H1 (cell line): ENCODE data around the gene FAM83F.

Experiments used
- ATF2 ChIP-seq: IDR thresholded peaks from 2 replicates; pipeline ENCODE4 v1.6.1; 2012; ENCODE audit warnings: low read length, inconsistent platforms
- POLR2A ChIP-seq, 2 experiments: IDR thresholded peaks; 1 replicate in 1 of 2; 2 replicates in 1 of 2; pipeline ENCODE4 v1.6.1; 2011; ENCODE audit warnings: low read depth in 2 of 2, low read length in 2 of 2, mild to moderate bottlenecking in 2 of 2; ENCODE audit errors: control extremely low read depth in 1 of 2
- TAF1 ChIP-seq: IDR thresholded peaks from 2 replicates; pipeline ENCODE4 v1.6.1; 2011; ENCODE audit warnings: mild to moderate bottlenecking, low read depth, low read length
- TF ChIP-seq, protein P1 (sequence below), 3 experiments: IDR thresholded peaks; 1 replicate in 2 of 3; 2 replicates in 1 of 3; pipeline versions ENCODE4 v1.5.1 to v1.6.1; 2011; ENCODE audit warnings: low read length in 3 of 3, mild to moderate bottlenecking in 3 of 3, inconsistent platforms in 2 of 3, low read depth in 1 of 3, moderate library complexity in 1 of 3; ENCODE audit not compliant: insufficient read depth in 1 of 3; ENCODE audit errors: control extremely low read depth in 1 of 3

- TF ChIP-seq POLR2A (IDR thresholded peaks at IDR 0.05; ENCODE audit: control extremely low read depth in 1 of 2, low read depth in 2 of 2, low read length in 2 of 2) (no peak), TAF1 (no peak), ATF2 (no peak)
- TF ChIP-seq, protein P1, sequence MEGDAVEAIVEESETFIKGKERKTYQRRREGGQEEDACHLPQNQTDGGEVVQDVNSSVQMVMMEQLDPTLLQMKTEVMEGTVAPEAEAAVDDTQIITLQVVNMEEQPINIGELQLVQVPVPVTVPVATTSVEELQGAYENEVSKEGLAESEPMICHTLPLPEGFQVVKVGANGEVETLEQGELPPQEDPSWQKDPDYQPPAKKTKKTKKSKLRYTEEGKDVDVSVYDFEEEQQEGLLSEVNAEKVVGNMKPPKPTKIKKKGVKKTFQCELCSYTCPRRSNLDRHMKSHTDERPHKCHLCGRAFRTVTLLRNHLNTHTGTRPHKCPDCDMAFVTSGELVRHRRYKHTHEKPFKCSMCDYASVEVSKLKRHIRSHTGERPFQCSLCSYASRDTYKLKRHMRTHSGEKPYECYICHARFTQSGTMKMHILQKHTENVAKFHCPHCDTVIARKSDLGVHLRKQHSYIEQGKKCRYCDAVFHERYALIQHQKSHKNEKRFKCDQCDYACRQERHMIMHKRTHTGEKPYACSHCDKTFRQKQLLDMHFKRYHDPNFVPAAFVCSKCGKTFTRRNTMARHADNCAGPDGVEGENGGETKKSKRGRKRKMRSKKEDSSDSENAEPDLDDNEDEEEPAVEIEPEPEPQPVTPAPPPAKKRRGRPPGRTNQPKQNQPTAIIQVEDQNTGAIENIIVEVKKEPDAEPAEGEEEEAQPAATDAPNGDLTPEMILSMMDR (IDR thresholded peaks at IDR 0.05; ENCODE audit: control extremely low read depth in 1 of 3, insufficient read depth in 1 of 3, low read depth in 1 of 3, low read length in 3 of 3) = no peak
Measured at GRCh38 chr22:40000171-40000570, 5.4 kb downstream of the FAM83F start.
